IPS-NIHi7 (cell line): ENCODE measurements around the gene LIN54.
A peak's percentile ranks its signal among the peaks of the same experiment; 100 is the strongest.
"Not testable (repeated sequence)": the region's sequence is repeated elsewhere in the genome, so short reads cannot be mapped to it uniquely, and the experiment has no call there.

Experiments used
- DNase-seq: peaks from one replicate; pipeline ENCODE4 v3.0.0; 2012; ENCODE audit warnings: mixed read lengths; ENCODE audit errors: extremely low spot score

LIN54 gene

DNA sequence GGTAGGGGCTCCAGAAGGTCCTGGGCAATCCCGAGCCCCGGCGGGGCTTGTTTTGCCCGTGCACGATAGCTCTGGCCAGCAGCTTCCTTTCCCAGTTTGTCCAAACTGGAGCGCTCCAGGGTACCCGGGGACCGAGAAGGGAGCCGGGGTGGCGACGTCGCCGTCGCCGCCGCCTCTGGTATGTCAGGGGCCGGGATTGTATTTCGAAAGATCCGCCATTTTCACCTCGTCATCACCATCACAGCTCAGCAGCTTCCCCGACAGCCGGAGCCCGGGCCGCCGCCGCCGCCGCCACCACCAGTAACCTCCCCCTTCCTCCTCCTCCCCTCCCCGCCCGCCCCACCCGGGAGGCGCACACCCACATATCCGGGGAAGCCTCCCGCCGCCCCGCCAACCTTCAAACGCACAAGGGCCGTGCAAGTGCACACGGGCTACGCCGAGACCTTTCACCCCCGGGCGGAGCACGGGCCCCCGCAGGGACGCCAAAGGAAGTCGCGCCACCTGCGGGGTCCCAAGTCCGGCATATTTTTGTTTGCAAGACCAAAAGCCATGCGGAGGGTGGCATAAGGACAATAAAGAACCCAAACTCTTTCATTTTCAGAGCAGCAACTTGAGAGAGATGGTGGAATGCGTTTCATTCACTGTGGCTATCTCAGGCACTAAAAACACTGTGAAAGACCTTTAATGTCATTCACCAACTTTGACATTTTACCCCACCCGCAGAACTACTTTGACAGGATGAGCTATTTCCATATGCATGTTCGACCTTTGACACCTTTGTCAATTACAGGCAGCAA is at the start of gene LIN54:
Gene LIN54, minus strand, starts transcription at position 302 of the 797 bp plus-strand sequence. CDS start 25,979 bp downstream, outside the sequence.
- peak; percentile 70 for DNase-seq

DNA sequence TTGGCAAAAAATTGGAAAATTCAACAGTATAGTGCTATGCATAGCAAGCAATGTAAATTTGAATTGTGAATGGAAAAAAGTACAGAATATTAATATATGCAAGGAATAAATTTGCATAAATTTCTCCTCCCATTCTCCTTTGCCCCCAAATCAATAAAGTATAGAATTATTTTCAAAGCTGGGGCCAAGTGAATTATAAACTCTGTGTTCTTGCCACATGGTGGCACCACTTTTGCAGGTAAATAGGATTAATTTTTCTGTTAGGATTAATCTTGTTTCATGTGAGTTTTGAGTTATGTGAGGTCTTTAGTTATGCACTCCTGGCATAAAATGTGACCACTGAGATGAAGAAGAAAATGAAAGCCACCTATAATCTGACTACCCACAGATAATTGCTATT is 44.3 kb upstream of the LIN54 start:
- no peak for DNase-seq

DNA sequence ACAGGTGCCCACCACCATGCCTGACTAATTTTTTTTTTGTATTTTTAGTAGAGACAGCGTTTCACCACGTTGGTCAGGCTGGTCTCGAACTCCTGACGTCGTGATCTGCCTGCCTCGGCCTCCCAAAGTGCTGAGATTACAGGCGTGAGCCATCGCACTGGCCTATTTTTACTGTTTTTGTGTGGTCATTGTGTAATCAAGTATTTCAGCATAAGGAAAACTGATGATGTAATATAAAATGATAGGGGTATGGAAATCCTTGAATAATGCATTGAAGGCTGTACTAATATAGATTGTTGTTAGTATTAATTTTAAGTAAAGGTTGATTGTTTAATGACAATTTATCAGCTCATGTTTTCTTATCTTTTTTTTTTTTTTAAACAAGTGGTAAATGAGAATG is 38.2 kb upstream of the LIN54 start:
- DNase-seq, result not testable (repeated sequence)

DNA sequence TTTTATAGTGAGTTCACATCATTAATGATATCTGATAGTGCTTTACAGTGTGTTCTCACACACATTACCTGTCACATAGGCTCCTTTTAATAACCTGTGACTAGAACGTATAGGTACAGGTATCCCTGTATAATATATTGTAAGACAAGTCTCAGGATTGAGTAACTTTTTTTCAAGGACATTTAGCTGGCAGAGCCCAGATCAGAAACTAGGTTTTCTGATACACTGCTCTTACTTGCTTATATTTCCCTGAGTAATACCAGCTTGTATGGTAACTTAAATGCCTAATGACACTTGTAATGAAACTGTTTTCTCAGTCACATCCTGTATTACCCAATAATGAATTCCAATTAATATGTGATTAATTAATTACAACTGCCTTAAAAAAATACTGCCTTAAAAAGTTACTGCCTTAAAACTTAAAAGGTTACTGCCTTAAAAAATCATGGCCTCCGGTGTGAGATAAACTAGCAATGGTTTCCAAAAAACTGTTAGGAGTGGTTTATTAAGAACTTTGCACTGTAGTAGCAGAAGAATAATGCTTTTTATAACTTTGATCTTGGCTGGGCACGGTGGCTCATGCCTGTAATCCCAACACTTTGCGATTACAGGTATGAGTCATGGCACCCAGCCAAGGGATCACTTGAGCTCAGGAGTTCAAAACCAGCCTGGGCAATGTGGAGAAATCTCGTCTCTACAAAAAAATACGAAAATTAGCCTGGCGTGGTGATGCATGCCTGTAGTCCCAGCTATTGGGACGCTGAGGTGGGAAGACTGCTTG is 36.3 kb upstream of the LIN54 start:
- DNase-seq, result no peak

DNA sequence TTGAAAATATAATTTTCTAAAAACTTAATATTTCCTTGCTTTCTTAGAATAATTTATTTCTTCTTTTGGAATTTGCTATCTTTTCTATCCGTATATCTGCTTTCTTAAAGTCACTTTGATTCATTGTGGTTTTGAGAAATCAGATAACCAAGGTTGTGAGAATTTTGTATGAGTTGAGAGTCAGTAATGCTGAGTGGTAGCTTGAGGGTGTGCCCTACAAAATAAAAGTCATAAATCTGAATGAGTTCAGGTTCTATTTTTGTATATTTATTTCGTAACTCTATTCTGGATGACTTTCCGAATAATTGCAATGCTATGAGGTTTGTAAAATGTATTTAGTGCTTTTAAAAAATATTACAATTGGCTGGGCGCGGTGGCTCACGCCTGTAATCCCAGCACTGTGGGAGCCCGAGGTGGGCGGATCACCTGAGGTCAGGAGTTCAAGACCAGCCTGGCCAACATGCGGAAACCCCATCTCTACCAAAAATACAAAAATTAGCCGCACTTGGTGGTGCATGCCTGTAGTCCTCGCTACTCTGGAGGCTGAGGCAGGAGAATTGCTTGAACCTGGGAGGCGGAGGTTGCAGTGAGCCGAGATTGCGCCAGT is 33.3 kb upstream of the LIN54 start:
- no peak for DNase-seq

DNA sequence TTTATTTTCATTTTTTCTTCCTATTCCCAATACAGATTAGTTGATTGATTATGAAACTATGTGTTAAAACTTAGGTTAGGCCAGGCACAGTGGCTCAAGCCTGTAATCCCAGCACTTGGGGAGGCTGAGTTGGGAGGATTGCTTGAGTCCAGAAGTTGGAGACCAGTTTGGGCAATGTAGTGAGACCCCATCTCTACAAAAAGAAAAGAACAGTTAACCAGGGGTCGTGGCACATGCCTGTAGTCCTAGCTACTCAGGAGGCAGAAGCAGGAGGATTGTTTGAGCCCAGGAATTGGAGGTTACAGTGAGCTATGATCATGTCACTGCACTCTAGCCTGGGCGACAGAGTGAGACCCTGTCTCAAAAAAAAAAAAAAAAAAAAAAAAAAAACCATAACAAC is 32.5 kb upstream of the LIN54 start:
- DNase-seq, result not testable (repeated sequence)

DNA sequence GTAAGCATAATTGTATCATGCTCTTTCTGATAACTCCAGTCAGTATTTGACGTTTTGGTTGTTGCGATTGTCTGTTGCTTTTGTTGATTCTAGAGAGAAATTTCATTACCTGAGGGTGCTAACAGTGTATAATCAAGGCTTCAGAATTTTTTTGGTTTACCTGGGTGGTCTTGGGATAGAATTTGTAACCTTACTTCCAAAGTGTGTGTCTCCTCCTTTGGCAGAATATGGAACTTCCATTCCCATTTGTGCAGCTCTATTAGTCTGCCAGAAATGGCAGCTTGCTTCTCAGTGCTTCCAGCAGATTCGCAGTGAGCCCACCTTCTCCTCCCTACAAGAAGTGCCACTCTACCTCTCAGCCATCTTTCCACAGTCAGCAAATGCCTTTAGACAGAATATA is 29.6 kb upstream of the LIN54 start:
- no peak for DNase-seq

DNA sequence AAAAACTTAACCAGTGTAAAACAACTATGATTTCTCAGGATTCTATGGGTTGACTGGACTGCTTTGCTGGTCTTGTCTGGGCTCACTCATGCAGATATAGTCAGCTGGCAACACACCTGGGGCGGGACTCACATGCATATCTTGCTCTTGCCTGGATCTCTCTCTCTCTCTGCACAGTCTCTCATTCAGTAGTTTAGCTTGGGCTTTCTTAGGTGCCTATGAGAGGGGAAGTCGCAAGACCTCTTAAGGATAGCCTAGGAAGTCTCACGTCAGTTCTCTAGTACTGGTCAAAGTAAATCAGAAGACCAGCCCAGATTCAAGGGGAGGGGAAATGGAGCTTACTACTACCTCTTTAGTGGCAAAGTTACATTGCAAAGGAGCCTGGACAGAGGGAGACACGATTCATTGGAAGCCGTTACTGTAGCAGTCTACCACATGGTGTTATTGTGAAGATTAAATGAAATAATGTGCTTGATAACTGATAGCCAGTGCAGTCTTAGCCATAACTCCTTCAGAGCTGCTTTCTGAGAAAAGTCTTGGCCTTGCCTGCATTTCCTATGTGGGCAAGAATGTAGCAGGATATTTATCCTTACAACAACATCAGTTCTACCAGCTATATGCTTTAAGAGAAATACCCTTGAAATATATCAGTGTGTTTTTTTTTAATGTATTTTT is 26.5 kb upstream of the LIN54 start:
- no peak for DNase-seq

DNA sequence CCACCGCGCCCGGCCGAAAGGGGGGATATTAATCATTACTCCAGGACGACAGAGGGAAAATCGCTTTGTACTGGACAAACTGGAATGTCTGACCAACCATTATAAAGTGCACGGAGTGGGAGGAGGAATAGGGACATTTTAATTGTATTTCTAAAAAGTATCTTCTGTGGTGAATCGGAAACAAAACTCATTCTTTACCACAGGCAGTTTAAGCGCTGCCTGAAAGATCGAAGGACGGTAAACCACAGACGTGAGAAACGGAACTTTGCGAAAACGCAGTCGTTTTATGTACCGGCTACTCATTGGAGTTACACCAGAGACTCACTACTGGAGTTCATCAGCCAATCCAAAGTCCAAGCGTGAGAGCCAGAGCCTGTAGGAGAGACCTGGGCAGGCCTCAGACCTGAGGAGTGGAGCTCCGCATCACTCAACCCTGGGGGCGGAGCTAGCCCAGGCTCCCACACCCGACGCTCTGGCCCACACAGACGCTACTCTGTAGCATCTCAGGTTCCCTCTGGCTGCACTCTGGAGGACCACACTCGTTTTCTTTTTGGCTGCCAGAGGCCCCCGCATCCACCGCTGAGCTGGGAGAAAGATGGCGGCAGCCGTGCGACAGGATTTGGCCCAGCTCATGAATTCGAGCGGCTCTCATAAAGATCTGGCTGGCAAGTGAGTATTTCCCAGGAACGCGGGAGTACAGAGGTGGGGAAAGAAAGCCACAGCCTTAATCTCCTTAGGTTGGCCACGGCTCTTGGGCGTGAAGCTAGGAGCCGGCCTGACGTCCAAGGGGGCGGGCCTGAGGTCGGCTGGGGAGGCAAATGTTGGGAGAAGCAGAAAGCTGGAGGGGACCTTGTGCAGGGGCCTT is 24.2 kb upstream of the LIN54 start, which contains the start of gene COPS4:
Gene COPS4, plus strand, starts transcription at position 554 of the 865 bp plus-strand sequence. Its CDS starts 42 bp downstream, at position 596.
- peak; percentile 98 for DNase-seq

DNA sequence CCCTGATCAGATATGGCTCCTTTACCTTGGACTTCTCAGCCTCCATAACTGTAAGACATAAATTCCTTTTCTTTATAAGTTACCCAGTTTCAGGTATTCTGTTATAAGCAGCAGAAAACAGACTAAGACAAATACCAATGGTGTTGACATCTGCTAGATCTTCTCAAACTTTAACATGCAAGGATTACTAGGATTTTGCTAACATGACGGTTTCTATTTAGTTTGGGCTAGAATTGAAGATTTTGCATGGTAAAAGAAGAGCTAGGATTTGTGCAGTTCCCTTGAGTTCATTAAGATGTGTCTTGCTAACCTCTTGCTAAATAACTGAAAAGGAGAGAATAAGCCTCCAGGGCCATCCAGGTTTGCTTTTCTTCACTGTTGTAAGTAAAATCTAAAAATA is 19.1 kb upstream of the LIN54 start:
- DNase-seq, result no peak

DNA sequence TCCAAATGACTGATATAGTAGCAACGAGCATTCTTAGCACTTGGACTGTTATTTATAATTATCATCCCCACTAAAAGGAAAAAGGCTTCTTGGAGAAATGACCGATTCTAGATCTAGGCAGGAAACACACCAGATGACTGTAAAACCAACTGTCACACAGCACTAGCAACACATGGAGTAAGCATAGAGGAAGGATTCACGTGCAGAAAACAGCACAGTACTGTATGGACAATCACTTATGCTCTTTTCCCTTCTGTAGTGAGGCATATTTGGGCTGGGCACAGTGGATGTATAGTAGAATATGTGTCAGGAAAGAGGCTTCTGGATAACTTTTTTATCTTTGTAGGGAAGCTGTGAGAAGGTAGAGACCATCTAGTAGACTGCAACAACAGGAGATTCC is 18.4 kb upstream of the LIN54 start:
- no peak for DNase-seq

DNA sequence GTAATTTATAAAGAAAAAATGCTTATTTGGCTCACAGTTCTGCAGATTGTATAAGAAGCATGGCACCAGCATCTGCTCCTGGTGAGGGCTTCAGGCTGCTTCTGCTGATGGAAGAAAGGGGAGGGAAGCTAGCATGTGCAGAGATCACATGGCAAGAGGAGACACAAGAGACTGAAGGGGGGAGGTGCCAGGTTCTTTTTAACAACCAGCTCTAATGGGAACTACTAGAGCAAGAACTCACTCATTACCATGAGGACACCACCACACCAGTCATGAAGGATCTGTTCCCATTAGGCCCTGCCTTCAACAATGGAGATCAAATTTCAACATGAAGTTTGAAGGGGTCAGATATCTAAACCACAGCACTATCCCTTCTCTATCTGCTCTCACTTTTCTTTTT is 14.9 kb upstream of the LIN54 start:
- DNase-seq, result no peak

DNA sequence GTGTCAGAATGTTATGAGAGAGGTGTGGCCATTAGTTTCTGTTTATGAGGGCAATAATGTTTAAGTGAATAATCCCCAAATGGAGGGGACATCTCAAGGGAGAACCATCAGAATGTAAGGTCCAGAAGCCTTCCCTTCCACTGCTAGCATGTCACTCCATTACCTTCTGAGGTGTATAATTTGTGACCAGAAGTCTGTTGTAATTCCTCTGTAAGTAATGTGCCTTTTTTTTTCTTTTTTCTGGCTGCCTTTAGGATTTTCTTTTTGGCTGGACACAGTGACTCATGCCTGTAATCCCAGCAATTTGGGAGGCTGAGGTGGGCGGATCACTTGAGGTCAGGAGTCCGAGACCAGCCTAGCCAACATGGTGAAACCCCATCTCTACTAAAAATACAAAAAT is 13.6 kb upstream of the LIN54 start:
- DNase-seq, result no peak

DNA sequence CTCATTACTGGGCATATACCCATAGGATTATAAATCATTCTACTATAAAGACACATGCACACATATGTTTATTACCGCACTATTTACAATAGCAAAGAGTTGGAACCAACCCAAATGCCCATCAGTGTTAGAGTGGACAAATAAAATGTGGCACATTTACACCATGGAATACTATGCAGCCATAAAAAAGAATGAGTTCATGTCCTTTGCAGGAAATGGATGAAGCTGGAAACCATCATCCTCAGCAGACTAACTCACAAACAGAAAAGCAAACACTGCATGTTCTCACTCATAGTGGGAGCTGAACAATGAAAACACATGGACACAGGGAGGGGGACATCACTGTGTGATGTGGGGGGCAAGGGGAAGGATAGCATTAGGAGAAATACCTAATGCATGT is 13.0 kb upstream of the LIN54 start:
- not testable (repeated sequence) for DNase-seq

DNA sequence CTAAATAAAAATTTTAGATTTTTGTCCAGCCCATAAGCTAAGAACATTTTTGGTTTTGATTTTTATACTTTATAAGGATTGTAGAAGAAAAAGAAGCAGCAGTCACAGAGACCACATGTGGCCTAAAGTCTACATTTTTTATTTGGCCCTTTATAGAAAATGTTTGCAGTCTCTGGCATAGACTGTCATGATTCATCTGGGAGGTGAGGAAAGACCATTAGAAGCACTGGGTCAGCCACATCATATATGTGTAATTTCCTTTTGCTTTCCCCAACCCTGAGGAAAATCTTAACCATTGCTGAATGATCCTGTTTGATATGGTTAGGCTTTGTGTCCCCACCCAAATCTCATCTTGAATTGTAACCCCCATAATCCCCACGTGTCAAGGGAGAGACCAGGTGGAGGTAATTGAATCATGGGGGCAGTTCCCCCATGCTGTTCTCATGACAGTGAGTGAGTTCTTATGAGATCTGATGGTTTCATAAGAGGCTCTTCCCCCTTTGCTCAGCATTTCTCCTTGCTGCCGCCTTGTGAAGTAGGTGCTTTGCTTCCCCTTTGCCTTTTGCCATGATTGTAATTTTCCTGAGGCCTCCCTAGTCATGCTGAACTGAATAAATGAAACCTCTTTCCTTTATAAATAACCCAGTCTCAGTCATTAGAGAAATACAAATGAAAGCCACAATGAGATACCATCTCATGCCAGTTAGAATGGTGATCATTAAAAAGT is 12.3 kb upstream of the LIN54 start:
- DNase-seq, result no peak

DNA sequence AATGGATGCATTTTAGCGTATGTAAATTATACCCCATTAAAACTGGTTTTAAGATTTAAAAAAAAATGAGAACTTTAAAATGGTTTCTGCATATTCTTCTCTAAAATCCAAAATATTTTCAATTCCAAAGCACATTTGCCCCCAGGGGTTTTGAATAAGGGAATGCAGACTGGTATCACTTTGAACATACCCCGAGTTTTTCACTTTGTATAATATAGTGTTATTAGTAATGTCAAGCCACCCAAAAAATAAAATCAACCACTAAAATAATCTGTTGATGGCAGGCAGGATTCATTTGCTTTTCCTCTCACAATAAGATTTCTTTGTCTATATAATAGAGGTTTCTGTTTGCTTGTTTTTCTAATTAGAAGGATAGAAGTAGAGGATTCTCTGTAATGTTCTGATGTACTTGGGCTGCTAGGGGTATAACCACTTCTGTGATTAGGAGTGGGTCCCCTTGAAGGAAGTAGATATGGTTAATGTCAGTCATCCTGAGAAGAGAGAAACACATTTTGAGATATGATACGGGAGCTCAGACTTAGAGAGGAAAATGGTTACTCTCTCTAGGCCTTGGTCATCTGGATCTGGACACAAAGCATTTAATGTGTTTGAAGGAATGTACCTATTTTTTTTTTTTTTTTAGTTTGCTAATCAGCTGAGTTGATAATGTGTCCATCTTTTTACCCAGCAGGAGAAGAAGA is 9.3 kb upstream of the LIN54 start:
- no peak for DNase-seq

DNA sequence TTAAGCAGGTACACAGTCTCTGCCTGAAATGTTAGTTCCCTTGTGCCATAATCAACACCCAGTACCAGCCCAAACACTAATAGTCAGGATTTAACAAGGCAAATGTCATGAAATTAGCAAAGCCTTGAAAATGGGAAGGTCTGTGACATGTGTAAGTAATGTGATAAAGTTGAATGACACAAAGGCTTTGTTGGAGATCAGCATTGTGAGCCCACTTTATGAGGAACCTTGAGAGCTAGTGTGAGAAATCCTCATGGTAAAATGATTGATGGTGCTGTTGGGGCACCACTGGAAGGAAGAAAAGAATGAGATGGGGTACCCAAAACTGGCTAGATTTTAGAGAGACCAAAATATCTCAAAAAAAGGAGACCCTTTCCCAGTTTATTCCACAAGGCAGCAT is 3.3 kb upstream of the LIN54 start:
- no peak for DNase-seq

DNA sequence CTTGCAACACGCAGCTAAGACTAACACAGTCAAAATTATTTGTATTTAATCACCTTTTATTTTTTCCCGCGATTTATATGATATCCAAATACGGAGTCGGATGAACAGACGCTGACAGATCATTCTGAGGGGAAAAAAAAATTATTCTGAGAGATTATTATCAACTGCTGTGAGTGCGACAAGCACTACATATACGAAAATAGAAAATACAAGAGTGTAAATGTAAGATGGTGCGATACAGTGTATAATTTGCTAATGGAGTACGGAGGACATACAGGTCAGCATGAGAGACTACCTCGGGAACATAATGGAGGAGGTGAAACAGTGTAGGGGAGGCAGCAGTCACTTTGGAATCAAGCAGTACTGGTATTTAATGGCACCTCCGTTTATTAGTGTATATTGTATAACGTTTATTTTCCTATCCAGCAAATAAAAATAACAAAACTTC is 2.8 kb upstream of the LIN54 start:
- no peak for DNase-seq

DNA sequence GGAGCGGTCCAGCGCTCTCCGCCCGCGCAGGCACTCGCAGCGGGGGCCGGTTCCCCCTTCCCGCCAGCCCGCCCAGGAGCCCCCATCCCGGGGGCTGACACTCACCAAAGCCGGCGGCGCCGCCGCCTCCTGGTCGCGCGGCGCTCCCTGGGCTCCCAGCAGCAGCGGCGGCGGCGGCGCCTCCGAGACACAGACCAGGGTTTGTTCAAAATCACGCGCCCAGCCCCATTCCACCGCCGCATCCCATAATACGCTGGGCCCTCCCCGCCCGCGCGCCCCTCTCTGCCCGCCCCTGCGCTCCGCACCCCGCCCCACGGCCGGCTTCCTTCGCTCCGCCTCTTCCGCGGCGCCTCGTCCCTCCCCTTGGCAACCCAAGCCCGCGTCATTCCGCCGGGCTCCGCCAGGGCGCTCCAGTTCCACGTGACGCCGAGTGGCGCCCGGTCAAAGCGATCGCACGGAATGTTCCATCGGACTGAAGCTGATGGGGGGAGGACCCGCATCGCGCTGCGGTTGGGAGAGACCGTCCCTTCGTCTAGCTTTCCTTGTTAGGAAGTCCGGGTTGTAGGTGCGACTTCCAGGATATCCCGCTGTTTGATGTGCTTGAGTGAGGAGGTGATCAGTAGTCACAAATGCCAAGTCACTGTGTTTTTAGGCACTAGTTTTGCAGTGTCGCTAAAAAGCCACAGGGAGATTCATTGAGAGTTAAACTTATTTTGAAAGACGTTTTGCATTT is 2.2 kb upstream of the LIN54 start:
- peak; percentile 96 for DNase-seq
